ENCODE data around the gene MAP10. TPM values are rescaled to one million over a fixed set of nuclear protein-coding genes. Genes with fewer than 3 reads are reported as not detected.

The MAP10 gene
- total RNA-seq, 2 donors from 2014 or later: 1.9 to 2.8 TPM

DNA sequence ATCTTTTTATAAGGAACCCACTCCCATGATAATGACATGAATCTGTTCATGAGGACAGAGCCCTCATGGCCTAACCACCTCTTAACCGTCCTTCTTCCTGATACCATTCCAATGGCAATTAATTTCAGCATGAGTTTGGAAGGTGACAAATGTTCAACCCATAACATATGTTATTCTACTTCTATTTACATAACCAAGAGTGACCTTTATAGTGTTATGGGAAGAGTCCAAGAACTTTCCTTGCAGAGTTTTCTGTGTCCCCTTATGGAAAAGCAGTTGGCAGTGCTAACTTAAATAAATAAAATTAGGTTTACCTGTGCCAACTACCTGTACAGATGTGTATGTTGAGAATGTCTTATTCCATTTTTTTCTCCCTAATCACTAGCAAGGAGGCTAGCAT, 11.1 kb downstream of the MAP10 start:
- Mint-ChIP-seq H3K27ac (no peak overlapping the region), H3K4me3 (no peak overlapping the region), H3K36me3 (no peaks in the 10 kb centered on the region), H3K9me3 (peaks cover 8% of the 10 kb centered on the region), H3K4me1 (ENCODE audit: low read depth in 2 of 2) (no peaks in the 10 kb centered on the region), H3K27me3 (peaks cover 11 to 12% of the 10 kb centered on the region in 2 donors)
- ATAC-seq: no peak
- no peak for DNase-seq (ENCODE audit: low spot score)

DNA sequence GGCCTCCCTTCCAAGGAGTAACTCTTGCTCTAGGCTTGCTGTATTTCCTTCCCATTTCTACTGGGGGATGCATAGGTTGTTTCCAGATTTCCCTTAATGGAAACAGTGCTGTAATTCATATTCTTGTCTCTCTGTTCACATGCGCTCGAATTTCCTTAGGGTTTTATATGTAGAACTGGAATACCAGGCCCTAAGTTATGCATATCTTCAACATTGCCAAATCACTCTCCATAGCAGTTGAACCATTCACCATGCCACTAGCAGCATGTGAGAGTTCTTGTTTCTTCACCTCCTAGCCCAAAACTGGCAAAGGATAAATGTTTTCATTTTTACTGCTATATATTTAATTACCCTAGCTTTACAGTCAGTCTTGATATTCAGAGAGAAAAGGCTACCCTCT, 12.8 kb downstream of the MAP10 start:
- no peak for ATAC-seq
- DNase-seq (ENCODE audit: low spot score): no peak
- Mint-ChIP-seq H3K4me1 (ENCODE audit: low read depth in 2 of 2) (no peaks in the 10 kb centered on the region), H3K27me3 (peaks cover 12 to 13% of the 10 kb centered on the region in 2 donors), H3K4me3 (no peak overlapping the region), H3K27ac (no peak overlapping the region), H3K36me3 (no peaks in the 10 kb centered on the region), H3K9me3 (no peaks in the 10 kb centered on the region)

DNA sequence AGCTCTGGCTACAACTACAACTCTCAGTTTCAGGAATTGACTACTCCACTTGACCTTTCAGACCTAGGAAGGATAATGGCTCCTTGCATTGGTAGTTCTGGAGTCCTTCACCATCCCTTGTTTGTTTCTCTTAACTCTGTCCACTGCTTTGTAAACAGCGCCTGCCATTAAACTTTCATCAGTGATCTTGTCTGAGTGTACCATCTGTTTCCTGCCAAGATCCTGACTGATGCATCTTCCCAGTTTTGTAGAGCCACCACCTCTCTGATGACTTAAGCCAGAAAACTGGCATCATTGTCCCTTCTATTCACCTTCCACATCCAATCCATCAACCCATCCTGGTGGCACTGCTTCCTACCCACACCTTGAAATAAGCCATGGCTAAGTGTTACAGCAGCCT, 15.2 kb downstream of the MAP10 start:
- ATAC-seq (no peak), DNase-seq (ENCODE audit: low spot score) (no peak)
- H3K4me3 Mint-ChIP-seq: no peak overlapping the region
- H3K36me3 Mint-ChIP-seq: no peaks in the 10 kb centered on the region
- H3K4me1 Mint-ChIP-seq (ENCODE audit: low read depth in 2 of 2): no peaks in the 10 kb centered on the region
- no peaks in the 10 kb centered on the region for H3K9me3 Mint-ChIP-seq
- H3K27me3 Mint-ChIP-seq: peaks cover 12 to 13% of the 10 kb centered on the region in 2 donors
- no peak overlapping the region for H3K27ac Mint-ChIP-seq

DNA sequence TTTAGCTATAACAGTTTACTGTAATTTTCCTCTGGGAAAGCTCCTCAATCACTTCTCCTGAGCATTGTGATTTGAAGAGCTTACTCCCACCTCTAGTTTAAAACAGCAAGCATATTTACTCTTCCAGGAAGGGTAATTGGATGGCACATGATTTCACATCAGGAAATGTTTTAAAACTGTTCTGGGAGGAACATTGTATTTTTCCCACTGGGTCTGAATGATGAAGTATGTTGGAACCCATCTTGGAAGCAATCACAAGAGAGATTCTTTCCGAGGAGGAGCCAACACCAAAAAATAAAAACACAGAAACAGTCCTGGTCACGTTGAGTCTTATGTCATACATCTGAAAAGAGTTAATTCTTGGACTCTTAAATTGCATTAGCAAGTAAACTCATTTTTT, 17.3 kb downstream of the MAP10 start:
- Mint-ChIP-seq H3K27me3 (peaks cover 13 to 15% of the 10 kb centered on the region in 2 donors), H3K4me3 (no peak overlapping the region), H3K4me1 (ENCODE audit: low read depth in 2 of 2) (no peaks in the 10 kb centered on the region), H3K9me3 (peaks cover 6% of the 10 kb centered on the region), H3K27ac (no peak overlapping the region), H3K36me3 (no peaks in the 10 kb centered on the region)
- ATAC-seq (no peak), DNase-seq (ENCODE audit: low spot score) (no peak)

DNA sequence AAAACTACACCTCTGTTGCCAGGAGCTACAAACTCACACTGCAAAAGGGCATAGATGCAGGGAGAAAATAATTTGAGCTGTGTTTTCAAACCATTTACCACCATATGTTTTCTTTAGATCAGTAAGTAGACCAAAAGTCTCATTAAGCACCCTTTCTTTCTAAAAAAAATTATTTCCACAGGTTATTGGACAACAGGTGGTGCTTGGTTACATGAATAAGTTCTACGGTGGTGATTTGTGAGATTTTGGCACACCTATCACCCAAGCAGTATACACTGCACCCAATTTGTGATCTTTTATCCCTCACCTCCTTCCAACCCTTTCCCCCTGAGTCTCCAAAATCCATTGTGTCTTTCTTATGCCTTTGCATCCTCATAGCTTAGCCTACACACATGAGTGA, 21.1 kb downstream of the MAP10 start:
- Mint-ChIP-seq H3K36me3 (peaks cover 4% of the 10 kb centered on the region), H3K27ac (no peak overlapping the region), H3K27me3 (peaks cover 17 to 20% of the 10 kb centered on the region in 2 donors), H3K4me1 (ENCODE audit: low read depth in 2 of 2) (no peaks in the 10 kb centered on the region), H3K4me3 (no peak overlapping the region), H3K9me3 (peaks cover 8% of the 10 kb centered on the region)
- ATAC-seq (no peak), DNase-seq (ENCODE audit: low spot score) (no peak)

DNA sequence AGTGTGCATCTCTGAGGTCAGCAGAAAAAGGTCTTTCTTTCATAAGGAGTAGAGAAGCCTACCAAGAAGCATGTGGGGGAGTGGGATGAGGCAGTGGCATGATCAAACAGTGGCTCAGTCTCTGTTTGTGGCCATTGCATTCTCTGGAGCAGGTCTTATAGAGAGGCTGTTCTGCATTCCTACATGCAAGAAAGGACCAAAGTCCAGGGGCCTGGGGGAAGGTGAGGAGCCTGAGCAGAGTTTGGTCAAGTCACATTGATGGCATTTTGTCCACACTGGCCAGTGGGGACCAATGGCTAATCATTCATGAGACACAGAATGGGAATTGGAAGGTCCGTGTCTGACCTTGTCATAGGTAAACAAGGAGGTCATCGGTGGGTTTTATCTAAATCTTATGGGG, 25.4 kb downstream of the MAP10 start:
- Mint-ChIP-seq H3K9me3 (peaks cover 8% of the 10 kb centered on the region), H3K27ac (no peak overlapping the region), H3K4me1 (ENCODE audit: low read depth in 2 of 2) (no peaks in the 10 kb centered on the region), H3K4me3 (no peak overlapping the region), H3K27me3 (peaks cover 31 to 35% of the 10 kb centered on the region in 2 donors), H3K36me3 (peaks cover 4% of the 10 kb centered on the region)
- ATAC-seq (no peak), DNase-seq (ENCODE audit: low spot score) (no peak)

DNA sequence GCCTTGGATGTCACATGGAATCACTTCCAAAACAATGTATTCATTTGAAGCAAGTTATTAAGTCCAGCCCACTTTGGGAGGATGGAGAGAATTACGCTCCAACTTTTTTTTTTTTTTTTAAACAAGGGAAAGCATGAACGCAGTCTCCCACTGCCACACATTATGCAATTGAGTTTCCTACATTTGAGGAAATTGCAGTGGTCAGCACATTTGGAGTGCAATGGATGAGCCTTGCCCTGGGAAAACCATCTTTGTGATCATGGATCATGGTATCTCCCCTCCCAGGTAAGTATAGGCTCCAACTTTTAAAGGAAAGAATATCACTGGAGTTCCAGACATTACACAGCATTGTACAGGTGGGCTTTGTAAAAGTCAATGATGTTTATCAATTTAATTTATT, 26.7 kb downstream of the MAP10 start:
- no peak overlapping the region for H3K4me3 Mint-ChIP-seq
- ATAC-seq: no peak

DNA sequence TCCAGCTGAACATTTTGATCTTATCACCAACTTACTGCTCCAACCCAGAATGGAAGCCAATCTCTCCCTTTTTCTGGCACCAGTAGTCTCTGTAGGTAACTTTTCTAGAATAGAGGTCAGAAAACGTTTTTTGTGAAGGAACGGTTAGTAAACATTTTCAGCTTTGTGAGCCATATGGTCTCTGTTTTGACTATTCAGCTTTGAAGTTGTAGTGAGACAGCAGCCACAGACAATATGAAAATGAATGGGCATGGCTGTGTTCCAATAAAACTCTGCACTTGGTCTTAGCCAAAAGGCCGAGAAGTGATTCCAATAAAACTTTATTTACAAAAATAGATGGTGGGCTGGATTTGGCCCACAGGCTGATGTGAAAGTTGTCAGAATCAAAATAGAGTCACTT, 28.9 kb downstream of the MAP10 start:
- H3K4me1 Mint-ChIP-seq (ENCODE audit: low read depth in 2 of 2): no peaks in the 10 kb centered on the region
- H3K9me3 Mint-ChIP-seq: no peaks in the 10 kb centered on the region
- DNase-seq (ENCODE audit: low spot score) (no peak), ATAC-seq (no peak)
- peaks cover 27 to 37% of the 10 kb centered on the region in 2 donors for H3K27me3 Mint-ChIP-seq
- no peak overlapping the region for H3K27ac Mint-ChIP-seq
- no peak overlapping the region for H3K4me3 Mint-ChIP-seq
- H3K36me3 Mint-ChIP-seq: no peaks in the 10 kb centered on the region

More for the DNA sequence above, 26.7 kb downstream of the MAP10 start:
- peaks cover 4% of the 10 kb centered on the region for H3K9me3 Mint-ChIP-seq
- peaks cover 36 to 48% of the 10 kb centered on the region in 2 donors for H3K27me3 Mint-ChIP-seq
- H3K36me3 Mint-ChIP-seq: peaks cover 4% of the 10 kb centered on the region
- H3K27ac Mint-ChIP-seq: no peak overlapping the region
- no peak for DNase-seq (ENCODE audit: low spot score)
- H3K4me1 Mint-ChIP-seq (ENCODE audit: low read depth in 2 of 2): no peaks in the 10 kb centered on the region

DNA sequence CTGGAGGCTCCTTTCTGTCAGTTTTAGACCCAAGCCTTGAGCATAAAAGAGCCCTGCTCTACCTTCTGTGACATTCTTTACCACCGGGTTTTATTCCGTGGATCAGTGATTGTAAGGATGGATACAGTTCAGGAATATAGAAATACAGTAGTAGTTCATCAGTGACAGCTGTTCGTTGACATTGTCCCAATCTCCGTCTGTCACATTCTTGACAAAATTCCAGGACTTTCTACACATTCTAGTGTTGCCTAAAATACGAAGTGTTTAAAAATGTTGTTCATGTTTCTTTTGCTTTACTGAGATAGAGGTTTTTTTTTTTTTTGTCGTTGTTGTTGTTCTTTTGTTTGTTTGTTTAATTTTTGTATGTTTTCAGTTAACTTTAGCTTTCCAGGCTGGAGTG, 29.9 kb downstream of the MAP10 start:
- Mint-ChIP-seq H3K9me3 (no peaks in the 10 kb centered on the region), H3K36me3 (no peaks in the 10 kb centered on the region), H3K4me1 (ENCODE audit: low read depth in 2 of 2) (no peaks in the 10 kb centered on the region), H3K4me3 (no peak overlapping the region), H3K27ac (no peak overlapping the region), H3K27me3 (peaks cover 27 to 37% of the 10 kb centered on the region in 2 donors)
- no peak for ATAC-seq
- DNase-seq (ENCODE audit: low spot score): no peak

DNA sequence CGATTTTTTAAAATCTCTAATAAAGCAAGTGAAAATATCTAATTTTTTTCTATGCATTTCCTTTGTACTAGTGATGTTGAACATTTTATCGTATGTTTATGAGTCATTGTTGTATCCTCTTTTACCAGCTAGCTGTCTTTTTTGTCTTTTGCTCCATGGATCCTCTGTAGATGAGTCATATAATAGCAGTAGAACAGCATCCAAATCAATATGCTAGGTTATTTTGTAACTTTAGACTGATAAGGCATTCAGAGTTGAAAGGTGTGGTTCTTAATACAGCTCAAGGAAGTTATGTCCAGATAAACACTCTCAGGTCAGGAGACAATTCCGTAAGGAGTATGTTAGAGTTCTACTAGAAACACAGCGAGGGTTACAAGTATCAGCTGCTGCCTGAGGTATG, 31.9 kb downstream of the MAP10 start:
- no peak for ATAC-seq
- no peaks in the 10 kb centered on the region for H3K9me3 Mint-ChIP-seq
- H3K4me3 Mint-ChIP-seq: no peak overlapping the region

DNA sequence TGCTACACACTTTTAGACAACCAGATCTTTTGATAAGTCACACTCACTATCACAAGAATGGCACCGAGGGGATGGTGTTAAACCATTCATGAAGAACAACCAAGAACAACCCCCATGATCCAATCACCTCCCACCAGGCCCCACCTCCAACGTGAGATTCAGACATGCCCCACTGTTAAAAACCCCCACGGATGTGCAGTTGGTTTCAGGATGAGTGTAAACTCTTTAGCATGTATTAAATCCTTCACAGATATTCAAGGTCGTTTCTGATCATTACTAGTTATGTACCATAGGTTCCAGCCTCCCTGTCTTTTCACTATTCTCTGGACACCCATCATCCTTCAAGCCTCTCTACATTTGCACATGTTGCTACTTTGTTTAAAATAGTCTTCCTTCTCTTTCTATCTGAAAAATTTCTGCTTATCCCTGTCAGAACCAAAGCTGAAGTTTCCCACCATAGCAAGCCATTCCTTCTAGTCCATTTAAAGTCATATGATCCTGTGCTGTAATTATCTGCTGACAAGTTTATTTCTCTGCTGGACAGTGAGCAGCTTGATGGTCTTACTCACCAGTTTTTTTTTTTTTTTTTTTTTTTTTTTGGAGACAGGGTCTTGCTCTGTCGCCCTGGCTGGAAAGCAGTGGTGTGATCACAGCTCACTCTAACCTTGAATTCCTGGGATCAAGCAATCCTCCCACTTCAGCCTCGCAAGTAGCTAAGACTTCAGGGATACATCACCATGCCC, 36.8 kb downstream of the MAP10 start:
- H3K4me1 Mint-ChIP-seq (ENCODE audit: low read depth in 2 of 2): no peaks in the 10 kb centered on the region
- H3K27ac Mint-ChIP-seq: no peak overlapping the region
- H3K4me3 Mint-ChIP-seq: no peak overlapping the region
- no peak for ATAC-seq
- H3K27me3 Mint-ChIP-seq: peaks cover 8 to 20% of the 10 kb centered on the region in 2 donors
- no peak for DNase-seq (ENCODE audit: low spot score)
- H3K36me3 Mint-ChIP-seq: no peaks in the 10 kb centered on the region
- H3K9me3 Mint-ChIP-seq: no peaks in the 10 kb centered on the region

More for the DNA sequence above, 31.9 kb downstream of the MAP10 start:
- Mint-ChIP-seq H3K36me3 (no peaks in the 10 kb centered on the region), H3K27ac (no peak overlapping the region), H3K4me1 (ENCODE audit: low read depth in 2 of 2) (no peaks in the 10 kb centered on the region), H3K27me3 (peaks cover 23 to 29% of the 10 kb centered on the region in 2 donors)
- no peak for DNase-seq (ENCODE audit: low spot score)

DNA sequence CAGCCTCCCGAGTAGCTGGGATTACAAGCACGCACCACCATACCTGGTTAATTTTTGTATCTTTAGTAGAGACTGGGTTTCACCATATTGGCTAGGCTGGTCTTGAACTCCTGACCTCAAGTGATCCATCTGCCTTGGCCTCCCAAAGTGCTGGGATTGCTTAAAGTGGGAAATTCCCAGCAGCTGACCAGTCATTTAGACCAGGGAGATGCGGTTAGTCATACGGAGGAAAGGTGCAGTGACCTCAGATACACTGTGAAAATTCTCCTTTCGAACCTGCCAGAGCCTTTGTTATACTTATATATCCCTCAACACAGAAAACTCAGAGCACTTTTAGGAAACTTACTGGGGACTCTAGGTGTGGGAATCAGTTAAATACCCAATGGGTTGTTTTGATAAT, 39.6 kb downstream of the MAP10 start:
- Mint-ChIP-seq H3K4me1 (ENCODE audit: low read depth in 2 of 2) (no peaks in the 10 kb centered on the region), H3K9me3 (no peaks in the 10 kb centered on the region), H3K4me3 (no peak overlapping the region), H3K36me3 (no peaks in the 10 kb centered on the region), H3K27me3 (peaks cover 5 to 26% of the 10 kb centered on the region in 2 donors), H3K27ac (no peak overlapping the region)
- DNase-seq (ENCODE audit: low spot score) (no peak), ATAC-seq (no peak)

DNA sequence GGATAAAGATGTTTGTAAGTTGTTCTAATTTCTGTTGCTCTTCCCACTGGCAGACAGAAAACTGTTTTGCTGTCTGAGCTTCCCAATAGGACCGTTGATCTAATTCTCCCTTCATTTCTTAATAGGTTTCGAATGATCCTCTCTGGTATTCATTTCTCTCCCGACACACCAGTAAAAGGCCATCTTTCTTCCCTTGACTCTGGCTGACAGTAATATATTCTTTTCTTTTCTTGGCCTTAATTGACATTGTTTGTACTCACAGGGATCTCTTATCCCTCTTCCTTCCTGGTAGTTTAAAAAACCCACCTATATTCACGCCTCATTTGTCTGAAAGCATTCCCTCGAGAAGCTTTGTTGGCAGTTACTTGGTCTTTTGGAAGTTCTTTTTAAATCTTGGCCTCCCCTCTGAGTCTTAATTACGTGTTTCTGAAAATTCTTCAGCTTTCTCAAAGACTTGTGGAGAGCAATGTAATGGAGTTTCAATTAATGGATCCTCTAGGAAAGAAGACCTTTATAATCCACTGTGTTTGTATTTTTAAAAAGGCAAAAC, 40.3 kb downstream of the MAP10 start:
- Mint-ChIP-seq H3K4me1 (ENCODE audit: low read depth in 2 of 2) (no peaks in the 10 kb centered on the region), H3K36me3 (no peaks in the 10 kb centered on the region), H3K4me3 (no peak overlapping the region), H3K9me3 (no peaks in the 10 kb centered on the region), H3K27me3 (peaks cover 5 to 26% of the 10 kb centered on the region in 2 donors), H3K27ac (no peak overlapping the region)
- DNase-seq (ENCODE audit: low spot score): no peak
- ATAC-seq: no peak

DNA sequence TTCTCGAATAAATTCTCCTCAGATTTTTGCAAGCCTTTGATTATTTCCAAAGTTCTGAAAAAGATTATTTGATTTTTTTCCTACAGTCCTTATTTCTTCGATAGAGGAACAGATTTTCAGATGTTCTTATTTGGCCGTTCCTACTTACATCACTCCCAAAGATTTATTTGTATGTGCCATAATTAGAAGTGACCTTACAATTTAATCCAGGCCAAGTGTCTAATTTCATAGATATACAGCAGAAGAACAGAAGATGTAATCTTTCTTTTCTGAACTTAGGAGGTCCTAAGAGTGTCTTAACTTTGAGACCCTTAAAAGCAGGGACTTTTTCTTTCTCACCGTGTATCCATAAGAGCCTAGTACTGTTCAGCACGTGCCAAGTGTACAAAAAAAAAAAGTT, 46.3 kb downstream of the MAP10 start:
- DNase-seq (ENCODE audit: low spot score) (no peak), ATAC-seq (no peak)
- no peaks in the 10 kb centered on the region for H3K4me1 Mint-ChIP-seq (ENCODE audit: low read depth in 2 of 2)
- no peaks in the 10 kb centered on the region for H3K36me3 Mint-ChIP-seq
- H3K9me3 Mint-ChIP-seq: no peaks in the 10 kb centered on the region
- no peak overlapping the region for H3K27ac Mint-ChIP-seq
- peaks cover 0 to 14% of the 10 kb centered on the region in 2 donors for H3K27me3 Mint-ChIP-seq
- no peak overlapping the region for H3K4me3 Mint-ChIP-seq
